ENCODE results near the gene PUM2.

DNA sequence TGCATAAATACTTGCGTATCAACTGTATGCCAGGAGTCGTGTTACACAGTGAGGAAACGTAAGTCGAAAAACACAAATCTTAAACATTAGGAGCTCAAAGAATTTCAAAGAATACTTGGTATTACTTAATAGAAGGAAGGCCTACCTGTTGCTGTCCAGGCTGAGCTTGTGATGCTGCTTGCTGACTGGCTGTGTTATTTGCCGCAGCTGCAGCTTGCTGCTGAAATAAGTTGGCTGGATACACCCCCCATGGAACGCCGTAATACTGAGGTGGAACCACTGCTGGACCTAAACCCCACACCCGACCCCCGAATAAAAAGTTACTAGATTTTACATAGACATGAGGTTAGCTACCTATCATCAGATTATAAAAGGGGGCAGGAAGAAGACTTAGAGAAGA is 56.4 kb downstream of the PUM2 start:
- no peak for TF ChIP-seq EZH2 (IDR thresholded peaks at IDR 0.05; ENCODE audit: borderline replicate concordance, low read depth, low read length, poor library complexity, severe bottlenecking)
- TF ChIP-seq, protein P1, sequence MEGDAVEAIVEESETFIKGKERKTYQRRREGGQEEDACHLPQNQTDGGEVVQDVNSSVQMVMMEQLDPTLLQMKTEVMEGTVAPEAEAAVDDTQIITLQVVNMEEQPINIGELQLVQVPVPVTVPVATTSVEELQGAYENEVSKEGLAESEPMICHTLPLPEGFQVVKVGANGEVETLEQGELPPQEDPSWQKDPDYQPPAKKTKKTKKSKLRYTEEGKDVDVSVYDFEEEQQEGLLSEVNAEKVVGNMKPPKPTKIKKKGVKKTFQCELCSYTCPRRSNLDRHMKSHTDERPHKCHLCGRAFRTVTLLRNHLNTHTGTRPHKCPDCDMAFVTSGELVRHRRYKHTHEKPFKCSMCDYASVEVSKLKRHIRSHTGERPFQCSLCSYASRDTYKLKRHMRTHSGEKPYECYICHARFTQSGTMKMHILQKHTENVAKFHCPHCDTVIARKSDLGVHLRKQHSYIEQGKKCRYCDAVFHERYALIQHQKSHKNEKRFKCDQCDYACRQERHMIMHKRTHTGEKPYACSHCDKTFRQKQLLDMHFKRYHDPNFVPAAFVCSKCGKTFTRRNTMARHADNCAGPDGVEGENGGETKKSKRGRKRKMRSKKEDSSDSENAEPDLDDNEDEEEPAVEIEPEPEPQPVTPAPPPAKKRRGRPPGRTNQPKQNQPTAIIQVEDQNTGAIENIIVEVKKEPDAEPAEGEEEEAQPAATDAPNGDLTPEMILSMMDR (conservative IDR thresholded peaks at IDR 0.05; ENCODE audit: low read depth, low read length), result no peak

Measured in A673 (cell line).